ENCODE results near the gene AKAP9.
"Not testable (repeated sequence)": the region's sequence is repeated elsewhere in the genome, so short reads cannot be mapped to it uniquely, and the experiment has no call there.

AKAP9 gene

DNA sequence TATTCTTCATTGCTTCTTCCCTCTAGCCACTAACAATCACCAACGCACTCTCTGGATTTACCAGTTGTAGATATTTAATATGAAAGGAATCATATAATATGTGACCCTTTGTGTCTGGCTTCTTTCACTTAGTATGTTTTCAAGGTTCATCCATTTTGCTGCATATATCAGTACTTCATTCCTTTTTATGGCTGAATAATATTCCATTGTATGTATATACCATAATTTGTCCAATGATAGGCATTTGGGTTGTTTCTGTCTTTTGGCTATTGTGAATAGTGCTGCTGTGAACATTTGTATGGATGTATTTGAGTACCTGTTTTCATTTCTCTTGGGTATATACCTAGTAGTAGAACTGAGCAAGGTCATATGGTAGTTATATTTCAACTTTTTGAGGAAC lies 7.3 kb downstream of the AKAP9 start:
- no peak for DNase-seq

DNA sequence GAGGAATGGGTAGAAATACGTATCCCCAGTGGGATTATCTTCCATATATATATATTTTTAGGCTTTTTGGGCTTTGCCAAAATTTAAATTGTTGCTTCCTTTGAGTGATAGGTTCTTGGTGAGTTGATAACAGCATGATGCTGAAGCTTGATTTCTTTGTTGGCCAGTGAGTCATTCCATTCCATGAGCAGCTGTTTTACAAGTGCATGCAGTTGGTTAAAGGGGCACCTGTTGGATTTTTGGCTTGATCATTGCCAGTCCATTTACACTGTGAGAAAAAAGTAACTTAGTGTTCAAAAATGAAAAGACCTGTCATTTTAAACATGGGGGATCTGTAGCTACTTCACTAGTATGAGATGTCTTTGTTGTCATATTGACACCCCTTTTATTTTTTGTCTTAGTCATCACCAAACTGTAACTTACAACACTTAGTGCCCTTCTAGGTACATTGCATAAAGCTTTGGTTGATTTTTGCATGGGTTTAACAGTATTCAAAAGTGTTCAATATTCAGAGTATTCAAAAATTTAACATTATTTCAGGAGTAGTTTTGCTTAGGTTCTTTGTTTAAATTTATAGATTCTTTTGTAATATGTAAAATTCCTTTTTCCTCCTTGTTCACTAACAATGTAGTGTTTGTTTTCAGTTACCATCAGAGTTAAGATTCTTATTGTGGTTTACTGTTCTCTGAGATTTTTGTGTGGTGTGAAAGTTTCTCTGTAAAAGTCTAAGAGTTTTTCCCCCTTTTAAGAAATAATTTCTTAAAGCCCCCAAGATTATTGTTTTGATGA lies 8.8 kb downstream of the AKAP9 start:
- DNase-seq: no peak

DNA sequence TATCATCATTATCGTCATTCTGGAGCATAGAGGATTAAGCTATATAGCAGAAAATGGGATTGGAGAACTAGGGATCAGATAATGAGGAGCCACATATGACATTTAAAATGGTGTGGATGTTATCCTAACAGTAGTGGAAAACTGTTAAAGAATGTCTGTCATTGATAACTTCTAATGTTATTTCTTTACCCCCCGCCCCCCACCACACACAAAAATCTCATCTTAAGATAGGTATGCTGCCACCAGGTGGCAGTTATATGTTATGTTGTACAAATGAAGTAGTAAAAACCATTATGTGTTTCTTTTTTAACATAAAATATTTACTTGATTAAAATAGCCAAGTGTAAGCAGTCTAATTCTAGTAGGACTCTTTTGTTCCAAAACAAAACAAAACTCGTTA lies 13.0 kb downstream of the AKAP9 start:
- no peak for DNase-seq

DNA sequence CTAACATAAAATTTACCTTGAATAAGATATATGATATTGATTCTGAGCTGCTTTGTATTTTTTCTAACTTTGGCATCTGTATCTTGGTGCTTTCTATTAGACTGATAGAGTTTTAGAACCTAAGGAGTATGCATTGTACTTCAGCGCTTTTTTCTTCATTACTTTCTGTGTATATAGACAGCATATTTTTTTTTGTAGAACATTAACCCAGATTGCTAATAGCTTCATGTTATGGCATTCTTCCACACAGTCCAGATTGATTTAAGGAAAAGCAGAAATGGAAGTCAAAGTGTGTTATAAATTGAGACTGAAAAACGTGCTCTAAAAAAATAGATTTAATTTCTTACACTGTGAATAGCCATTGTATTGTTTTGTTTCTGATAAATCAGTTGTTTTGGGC lies 15.8 kb downstream of the AKAP9 start:
- not testable (repeated sequence) for DNase-seq

DNA sequence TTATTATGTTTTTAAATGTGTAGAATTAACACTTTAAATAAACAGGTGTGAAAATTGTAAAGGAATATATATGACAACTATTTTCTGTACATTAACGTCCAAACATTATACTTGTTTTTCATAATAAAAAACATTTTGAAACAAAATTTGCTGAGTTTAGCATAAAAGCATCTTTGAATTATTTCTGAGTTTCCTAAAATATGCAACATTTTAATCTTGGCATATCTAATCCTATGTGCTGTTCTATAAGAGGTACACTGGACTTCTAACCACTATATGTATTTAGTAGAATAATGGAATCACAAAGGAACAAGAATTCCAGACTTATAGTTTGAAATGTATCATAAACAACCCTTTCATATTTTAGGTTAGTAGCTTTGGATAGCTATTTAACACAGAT lies 16.6 kb downstream of the AKAP9 start:
- no peak for DNase-seq

DNA sequence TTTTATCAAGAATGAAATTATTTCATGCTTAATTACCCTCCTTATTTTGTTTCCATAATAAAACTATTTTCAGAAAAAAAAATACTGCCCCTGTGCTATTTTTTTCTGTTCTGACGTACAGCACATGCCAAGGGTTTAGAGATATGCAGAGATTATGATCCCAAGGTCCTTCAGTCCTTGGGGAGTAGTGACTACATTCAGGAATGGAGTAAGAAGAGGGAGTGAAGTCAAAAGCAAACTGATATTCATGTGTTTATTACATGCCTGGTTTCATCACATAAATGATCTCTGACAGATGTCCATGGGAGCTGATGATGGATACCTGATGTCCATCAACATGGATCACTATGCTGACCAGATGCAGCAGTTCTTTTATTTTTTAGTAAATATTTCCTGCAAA lies 17.2 kb downstream of the AKAP9 start:
- no peak for DNase-seq

DNA sequence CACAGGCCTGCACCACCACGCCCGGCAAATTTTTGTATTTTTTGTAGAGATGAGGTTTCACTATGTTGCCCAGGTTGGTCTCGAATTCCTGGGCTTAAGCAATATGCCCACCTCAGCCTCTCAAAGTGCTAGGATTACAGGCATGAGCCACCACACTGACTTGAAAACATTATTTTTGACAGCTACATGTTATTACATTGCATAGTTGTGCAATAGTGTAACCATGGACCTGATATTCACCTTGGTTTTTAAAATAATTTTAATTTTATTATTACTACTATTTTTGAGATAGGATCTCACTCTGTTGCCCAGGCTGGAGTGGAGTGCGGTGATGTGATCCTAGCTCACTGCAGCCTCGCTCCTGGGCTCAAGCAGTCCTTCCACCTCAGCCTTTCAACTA lies 18.4 kb downstream of the AKAP9 start:
- DNase-seq: no peak

DNA sequence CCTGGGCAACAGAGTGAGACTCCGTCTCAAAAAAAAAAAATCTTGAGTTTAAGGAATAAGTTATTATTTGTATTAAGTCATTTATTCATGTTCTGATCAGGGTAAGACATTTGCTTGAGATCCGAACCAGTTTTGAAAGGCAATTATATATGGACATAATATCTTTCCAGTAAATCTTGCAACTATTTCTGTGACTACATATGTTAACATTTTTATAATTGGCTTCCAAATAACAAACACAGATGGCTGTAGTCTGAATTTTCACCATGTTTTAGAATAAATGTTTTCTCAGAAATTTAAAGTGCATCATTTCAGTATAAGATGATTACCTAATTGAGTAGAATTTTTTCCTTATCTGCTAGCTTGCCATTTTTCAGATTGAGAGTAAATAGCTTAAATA lies 21.2 kb downstream of the AKAP9 start:
- DNase-seq: no peak

DNA sequence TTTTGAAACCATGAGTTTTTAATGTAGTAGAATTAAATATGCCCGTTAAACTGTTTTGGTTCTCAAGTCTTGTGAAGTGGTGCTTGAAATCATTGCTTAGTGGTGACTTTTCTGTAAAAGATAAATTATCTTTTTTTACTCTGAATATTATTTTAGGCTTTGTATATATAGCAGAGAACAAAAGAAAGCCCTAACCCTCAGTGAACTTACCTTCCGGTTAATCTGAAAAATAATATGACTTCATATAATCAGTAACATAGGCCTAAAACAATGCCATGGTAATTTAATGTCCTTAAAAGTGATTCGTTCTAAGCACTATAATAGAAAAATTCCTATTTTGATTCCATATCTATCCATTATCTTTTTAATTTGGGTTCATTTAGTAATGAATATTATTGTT lies 21.8 kb downstream of the AKAP9 start:
- DNase-seq: no peak

DNA sequence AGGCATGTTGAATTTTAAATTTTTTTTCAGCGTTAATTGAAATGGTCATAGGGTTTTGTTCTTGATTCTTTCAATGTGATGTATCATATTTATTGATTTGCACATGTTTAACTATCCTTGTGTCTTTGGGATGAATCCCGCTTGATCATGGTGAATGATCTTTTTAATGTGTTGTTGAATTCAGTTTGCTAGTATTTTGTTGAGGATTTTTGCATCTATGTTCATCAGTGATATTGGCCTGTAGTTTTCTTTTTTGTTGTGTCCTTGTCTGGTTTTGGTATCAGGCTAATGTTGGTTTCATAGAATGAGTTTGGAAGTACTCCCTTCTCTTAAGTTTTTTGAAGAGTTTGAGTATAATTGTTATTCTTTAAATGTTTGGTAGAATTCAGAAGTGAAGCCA lies 26.9 kb downstream of the AKAP9 start:
- not testable (repeated sequence) for DNase-seq

DNA sequence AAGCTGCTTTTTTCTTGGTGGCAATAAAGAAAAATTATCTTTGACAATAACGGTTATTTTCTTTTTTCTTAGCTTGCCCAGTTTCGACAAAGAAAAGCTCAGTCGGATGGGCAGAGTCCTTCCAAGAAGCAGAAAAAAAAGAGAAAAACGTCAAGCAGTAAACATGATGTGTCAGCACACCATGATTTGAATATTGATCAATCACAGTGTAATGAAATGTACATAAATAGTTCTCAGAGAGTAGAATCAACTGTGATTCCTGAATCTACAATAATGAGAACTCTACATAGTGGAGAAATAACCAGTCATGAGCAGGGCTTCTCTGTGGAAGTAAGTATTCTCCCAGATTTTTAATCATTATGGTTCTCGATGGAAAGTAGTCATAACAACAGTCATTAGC lies 33.0 kb downstream of the AKAP9 start:
- no peak for DNase-seq

DNA sequence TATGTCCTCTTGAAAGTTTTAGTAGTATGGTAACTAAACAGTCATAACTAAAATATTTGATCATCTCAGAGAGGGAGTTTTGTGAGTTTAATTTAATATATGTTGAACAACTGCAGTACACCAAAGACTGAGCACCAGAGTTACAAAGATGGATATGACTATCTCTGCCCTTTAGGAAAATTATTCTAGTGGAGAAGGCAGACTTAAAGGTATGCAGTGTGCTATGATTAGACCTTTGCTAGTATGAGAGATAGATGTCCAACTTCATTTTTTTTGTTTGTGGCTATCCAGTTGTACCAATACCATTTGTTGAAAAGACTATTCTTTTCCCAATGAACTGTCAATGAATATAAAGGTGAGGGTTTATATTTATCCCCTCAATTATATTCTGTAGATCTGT lies 33.4 kb downstream of the AKAP9 start:
- no peak for DNase-seq

DNA sequence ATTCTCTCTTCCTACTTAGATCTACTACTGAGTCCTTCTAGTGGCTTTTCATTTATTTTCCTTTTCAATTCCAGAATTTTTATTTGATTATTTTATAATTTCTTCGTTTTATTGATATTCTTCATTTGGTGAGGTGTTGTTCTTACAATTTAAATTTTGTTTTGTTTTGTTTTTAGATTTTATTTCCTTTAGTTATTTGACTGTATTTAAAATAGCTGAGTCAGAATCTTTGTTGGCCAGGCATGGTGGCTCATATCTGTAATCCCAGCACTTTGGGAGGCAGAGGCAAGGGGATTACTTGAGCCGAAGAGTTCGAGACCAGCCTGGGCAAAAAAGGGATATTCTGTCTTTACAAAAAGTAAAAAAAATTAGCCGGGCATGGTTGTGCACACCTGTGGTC lies 36.1 kb downstream of the AKAP9 start:
- no peak for DNase-seq

DNA sequence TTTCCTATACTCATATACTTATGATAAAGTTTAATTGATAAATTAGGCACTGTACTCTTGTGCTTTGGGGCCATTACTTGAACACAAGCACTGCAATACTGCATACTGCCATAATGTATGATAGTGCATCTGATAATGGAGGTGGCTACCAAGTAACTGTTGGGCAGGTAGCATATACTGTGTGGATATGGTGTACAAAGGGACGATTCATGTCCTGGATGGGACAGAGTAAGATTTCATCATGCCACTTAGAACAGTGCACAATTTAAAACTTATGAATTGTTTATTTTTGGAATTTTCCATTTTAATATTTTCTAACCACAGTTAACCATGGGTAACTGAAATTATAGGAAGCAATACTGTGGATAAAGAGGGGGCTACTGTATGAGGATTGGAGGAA lies 38.9 kb downstream of the AKAP9 start:
- DNase-seq: no peak

DNA sequence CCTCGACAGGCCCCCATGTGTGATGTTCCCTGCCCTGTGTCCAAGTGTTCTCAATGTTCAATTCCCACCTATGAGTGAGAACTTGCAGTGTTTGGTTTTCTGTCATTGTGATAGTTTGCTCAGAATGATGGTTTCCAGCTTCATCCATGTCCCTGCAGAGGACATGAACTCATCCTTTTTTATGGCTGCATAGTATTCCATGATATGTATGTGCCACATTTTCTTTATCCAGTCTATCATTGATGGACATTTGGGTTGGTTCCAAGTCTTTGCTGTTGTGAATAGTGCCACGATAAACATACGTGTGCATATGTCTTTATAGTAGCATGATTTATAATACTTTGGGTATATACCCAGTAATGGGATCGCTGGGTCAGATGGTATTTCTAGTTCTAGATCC lies 41.7 kb downstream of the AKAP9 start:
- DNase-seq: not testable (repeated sequence)

DNA sequence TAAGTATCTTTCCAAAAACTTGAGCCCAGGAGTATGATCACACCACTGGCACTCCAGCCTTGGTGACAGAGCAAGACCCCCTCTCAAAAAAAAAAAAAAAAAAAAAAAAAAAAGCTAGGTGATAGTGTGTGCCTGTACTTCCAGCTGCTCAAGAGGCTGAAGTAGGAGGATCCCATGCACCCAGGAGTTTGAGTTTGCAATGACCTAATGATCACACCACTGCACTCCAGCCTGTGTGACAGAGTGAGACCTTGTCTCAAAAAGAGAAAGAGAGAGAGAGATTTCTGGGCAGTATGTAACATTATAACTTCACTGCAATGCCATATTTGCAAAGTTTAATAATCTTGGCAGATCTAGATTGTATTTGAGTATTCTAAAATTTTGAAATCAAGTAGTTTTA lies 47.6 kb downstream of the AKAP9 start:
- no peak for DNase-seq

DNA sequence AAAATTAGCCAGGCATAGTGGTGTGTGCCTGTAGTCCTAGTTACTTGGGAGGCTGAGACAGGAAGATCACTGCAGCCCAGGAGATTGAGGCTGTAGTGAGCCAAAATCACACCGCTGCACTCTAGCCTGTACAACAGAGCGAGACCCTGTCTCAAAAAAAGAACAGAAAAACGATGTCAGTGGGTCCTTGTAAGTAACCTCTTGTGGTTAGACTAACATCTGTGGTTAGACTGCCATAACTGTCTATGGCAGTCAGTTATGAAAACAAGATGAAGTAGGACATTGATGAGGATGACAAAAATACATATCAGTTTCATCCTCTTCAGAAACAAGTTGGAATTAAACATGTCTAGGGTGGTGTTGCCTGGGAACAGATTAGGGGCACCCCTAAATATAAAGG lies 53.3 kb downstream of the AKAP9 start:
- DNase-seq: no peak

DNA sequence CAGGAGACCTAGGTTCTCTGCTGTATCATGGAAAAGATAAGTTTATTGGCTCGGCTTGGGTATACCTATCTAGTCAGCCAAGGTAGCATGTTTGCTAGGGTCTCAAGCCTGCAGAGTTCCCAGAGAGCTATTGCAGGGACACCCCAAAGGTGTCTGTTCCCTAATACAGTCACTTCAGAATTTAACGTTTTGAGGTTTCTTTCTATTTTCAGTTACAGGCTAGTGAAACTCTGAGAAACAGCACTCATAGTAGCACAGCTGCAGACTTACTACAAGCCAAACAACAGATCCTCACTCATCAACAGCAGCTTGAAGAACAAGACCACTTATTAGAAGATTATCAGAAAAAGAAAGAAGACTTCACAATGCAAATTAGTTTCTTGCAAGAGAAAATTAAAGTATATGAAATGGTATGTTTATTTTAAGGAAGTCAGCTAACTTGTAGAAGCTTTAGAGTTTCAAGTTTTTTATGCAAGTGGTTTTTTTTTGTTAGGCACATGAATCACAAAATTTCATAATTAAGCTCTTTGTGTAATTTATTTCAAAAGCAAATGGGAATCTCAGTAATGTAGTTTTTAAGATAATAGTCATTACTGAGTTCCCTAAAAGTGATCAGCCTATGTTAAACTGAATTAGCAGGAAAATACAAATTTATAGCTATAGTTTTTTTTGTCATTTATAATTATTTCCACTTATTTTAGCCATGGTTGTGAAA lies 54.9 kb downstream of the AKAP9 start:
- no peak for DNase-seq

DNA sequence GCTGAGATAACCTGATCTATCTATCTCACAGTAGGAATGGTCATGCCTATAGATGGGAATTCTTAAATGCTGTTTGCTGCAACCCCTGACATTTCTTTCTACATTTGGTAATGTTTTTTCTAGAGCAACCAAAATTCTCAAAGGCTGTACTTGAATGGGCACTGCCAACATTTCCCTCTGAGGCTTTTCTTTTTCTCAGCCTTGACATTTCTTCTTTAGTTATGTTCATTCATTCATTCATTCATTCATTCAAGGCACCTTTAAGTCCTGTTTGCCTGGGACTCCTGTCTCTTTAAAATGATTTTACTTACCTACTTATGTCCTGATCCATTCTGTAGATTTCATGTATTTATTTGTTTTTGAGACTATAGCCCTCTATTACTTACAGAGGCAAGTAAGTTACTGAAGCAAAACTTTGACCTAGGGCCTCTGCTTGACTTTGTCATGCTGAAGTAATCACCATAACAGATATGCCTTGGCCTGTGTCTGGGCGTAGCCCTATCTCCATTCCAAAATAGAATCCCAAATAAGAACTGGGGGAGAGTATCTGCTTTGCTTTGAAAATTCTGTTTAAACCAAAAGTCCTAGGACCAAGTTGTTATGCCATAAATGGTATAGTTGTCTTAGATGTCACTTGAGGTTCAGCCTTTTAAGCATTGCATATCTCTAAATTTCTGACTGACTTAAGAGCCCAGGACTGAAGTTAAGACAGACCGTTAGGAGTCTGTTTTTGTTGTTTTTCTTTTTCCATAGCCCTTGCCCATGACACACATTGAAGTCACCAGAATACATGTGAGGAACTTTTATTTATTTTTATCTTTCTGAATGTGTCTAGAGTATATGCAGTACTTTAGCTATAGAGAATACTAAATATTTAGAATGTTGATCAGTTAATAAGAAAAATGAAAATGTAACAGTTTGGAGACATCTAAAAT lies 59.2 kb downstream of the AKAP9 start:
- DNase-seq: no peak

DNA sequence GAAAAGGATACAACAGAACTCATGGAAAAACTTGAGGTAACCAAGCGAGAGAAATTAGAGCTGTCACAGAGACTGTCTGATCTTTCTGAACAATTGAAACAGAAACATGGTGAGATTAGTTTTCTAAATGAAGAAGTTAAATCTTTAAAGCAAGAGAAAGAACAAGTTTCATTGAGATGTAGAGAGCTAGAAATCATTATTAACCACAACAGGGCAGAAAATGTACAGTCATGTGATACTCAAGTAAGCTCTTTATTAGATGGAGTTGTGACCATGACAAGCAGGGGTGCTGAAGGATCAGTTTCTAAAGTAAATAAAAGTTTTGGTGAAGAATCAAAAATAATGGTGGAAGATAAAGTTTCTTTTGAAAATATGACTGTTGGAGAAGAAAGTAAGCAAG lies 62.1 kb downstream of the AKAP9 start:
- DNase-seq: no peak

DNA sequence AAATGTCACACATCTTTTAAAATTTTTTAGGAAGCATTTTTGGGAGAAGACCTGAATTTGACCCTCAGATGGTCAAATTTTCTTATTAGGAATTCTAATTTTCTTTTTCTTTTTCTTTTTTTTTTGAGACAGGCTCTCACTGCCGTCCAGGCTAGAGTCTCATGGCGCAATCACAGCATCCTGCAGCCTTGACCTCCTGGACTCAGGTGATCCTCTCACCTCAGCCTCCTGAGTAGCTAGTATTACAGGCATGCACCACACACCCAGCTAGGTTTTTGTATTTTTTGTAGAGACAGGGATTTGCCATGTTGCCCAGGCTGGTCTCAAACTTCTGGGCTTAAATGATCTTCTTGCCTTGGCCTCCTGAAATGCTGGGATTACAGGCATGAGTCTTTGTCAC lies 65.4 kb downstream of the AKAP9 start:
- DNase-seq: no peak

DNA sequence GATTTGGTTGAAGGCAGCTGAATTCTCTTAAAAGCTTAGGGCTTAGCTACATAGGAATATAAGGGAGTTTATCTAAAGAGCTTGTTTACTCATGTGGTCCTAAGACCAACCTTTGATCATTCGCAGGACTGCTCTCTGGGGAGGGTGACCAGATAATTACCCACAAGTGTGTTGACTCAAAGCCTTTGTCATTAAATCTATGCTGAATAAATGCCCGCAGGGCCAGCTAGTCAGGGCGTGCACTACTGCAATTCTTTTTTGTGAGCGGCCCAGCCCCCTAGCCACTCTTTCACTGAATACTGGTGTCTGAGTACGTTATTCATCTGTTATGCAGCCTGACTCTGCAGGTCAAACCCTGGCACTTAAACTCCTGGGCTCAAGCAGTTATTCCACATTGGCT lies 69.6 kb downstream of the AKAP9 start:
- no peak for DNase-seq

DNA sequence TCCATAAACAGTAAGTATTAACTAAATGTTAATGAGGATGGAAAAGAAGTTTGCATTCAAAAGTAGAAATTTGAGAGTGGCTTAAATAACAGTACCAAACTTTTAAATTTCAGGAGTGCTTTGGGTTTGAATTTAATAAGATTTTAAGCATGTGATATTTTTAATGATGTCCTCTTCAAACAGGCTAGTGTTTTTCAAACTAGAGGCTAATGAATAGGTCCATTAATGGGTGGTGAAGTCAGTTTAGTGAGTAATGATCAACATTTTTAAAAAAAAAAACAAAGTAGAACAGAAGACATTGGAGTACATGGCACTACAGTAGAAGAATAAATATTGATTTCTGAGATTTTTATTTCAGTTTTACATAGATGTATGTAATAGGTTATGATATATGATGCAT lies 72.9 kb downstream of the AKAP9 start:
- DNase-seq: no peak

DNA sequence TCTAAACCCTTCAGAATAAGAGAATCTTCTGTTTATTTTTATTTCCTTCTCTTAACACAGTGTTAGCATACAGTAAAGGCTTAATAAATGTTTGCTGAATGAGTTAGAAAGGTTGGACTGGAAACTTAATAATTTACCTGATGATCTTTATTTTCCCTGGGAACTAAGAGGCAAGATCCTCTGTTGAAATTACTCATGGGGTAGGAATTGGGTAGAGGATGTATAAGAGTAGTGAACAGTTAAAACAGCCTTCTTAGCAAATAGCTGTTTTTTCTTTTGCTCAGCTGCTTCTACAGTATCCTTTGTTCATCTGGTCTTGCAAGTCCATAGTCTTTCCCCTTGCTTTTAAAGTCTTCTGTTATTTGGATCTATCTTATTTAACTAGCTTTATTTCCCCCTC lies 80.0 kb downstream of the AKAP9 start:
- DNase-seq: no peak
